ENCODE measurements around the gene BRSK1. TPM values are rescaled to one million over a fixed set of nuclear protein-coding genes. Genes with fewer than 3 reads are reported as not detected.

The BRSK1 gene
- 5.8 TPM for polyA plus RNA-seq (ENCODE audit: insufficient read length)

DNA sequence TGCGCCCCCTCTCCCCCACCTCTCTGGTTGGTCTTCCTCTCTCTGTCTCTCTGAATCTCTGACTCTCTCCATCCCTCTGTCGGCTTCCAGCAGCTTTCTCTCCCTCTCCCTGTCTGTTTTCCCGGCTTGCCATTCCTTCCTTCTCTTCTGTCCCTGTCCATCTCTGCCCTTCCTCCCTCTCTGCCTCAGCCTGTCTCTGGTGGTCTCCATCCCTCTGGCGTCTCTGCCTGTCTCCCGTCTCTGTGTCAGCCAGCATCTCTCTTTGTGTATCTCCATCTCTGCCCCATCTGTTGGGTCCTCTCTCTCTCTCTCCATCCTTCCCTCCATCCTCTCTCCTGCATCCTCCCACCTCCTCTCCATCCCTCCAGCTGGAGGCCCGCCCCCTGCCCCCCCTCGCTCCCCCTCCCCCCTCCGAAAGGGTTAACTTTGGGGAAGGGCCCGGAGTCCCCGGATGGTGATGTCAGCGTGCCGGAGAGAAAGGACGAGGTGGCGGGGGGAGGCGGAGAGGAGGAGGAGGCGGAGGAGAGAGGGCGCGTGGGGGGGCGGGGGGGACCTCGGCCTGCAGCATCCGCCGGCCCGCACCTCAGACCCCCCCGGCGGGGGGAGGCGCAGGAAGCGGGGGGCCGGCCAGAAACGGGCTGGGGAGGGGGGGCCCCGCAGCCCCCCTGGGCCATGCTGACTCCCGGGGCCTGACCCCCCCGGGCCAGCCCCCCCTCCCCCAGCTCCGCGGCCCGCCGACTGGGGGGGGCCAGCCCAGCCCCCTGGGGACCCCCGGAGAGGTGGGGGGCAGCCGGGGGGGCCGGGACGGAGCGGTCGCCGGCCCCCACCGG, at the start of gene BRSK1:
BRSK1 (plus strand) TSS at position 450 of the 830 bp plus-strand sequence. CDS start 446 bp downstream, outside the sequence.
- peak; percentile 77 for DNase-seq

DNA sequence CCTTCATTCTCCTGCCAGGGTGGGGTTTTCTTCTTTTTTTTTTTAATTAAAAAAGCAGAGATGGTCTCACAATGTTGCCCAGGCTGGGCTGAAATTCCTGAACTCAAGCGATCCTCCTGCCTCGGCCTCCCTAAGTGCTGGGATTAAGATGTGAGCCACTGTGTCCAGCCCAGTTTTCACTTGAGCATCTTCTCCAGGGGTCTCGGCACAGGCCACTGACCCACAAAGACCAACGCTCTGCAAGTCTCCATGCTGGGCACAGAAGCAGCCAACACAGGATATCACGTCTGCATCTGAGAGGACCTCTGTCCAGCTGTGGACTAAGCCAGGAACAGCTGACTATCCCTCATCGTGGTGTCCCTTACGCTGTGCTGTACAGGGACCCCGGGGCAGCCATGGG, 45.8 kb upstream of the BRSK1 start:
- DNase-seq: no peak

DNA sequence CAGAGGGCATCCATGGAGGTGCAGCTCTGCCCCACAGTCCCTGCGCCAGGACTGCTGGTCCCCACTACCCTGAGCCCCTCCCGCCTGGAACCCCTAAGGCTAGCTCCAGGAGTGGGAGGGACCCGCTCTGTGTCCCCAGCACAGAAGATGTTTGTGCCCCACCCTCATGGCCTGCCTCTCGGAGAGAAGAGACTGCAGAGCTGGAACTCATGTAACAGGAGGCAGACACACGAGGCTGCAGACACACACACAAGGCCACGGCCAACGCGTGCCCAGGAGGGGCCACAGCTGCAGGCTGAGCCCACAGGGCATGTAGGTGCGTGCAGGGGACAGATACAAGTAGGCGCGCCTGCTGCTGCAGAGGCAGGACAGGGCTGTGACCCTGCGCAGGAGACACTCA, 44.8 kb upstream of the BRSK1 start:
- DNase-seq: no peak

DNA sequence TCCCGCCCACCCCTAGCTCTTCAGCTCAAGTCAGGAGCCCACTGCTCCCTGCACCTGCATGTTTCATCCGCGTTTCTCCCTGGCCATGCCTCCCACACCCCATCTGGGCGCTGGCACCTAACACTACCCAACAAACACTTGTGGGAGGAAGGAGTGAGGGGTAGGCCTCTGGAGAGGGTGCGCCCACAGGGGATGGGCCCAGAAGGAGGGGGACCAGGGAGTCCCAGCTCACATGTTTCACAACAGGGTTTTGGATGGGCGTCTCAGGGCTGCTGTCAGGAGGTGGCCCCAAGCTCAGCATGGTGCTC, 43.1 kb upstream of the BRSK1 start:
- DNase-seq: no peak

DNA sequence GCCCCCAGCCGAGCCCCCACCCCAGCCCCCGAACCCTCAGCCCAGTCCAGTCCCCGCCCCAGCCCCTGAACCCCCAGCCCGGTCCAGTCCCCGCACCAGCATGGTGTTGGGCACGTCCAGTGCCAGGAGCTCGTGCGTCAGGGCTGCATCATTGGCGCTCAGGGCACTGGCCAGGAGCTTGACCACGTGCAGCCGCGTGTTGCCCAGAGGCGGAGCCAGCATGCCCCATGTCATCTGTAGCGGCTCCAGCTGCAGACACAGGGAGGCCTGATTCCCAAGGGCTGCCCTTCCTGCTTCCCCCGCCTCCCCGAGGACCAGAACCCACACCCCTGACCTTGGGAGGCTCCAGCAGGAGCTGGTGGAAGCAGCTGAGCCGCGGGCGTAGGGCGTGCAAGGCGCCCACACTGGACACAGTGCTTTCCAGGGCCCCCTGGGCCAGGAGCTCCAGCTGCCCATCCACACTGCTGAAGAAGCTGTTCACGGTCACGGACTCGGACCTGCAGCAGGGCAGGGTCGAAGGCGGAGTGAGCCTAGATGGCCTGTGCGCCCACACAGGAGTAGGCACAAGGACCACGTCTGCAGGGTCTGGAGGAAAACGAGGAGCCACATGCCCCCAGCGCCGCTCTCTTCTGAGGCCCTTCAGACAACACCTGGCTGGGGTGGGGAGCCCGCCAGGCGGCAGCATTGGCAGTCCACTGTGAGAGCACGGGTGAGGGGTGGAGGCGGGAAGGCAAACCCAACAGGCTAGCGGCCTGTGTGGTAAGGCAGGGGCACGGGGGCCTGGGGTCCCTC, 42.5 kb upstream of the BRSK1 start:
- DNase-seq: no peak

DNA sequence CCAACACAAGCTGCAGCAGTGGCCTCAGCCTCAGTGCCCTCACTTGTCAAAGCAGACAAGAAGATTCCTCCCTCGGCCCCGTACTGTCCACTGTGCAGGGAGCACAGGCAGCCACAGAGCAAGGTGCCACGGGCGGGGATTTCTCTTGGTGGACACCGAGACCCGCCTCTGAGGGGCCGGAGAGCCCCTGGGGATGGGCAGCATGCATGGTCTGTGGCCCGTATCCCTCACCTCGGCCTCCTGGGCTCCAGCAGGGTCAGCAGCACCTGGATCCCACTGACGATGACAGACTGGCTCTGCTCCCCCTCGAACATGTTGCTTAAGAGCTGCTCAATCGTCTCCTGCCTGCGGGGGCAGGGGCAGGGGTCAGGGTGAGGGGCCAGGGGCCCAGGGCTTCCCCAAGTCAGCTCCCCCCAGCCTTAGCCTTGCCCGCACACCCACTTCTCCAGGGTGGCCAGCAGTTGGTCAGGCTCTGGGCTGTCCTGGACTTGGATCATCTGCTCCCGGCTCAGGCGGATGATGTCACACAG, 41.8 kb upstream of the BRSK1 start:
- no peak for DNase-seq

DNA sequence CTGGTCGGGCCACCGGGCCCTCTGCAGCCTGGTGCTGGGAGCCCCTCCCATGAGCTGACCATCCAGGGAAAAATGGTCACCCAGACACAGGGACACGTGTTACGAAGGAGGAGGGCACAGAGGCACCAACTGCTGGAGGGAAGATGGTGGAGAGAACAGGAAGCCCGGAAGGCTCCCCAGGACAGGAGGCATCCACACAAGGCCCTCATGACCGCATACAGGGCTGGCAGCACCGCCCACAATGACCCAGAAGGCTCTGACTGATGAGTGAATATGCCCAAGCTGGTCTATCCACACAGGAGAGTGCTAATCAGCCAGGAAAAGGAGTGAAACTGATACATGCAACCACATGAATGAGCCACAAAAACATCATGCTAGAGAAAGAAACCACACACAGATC, 41.3 kb upstream of the BRSK1 start:
- no peak for DNase-seq

DNA sequence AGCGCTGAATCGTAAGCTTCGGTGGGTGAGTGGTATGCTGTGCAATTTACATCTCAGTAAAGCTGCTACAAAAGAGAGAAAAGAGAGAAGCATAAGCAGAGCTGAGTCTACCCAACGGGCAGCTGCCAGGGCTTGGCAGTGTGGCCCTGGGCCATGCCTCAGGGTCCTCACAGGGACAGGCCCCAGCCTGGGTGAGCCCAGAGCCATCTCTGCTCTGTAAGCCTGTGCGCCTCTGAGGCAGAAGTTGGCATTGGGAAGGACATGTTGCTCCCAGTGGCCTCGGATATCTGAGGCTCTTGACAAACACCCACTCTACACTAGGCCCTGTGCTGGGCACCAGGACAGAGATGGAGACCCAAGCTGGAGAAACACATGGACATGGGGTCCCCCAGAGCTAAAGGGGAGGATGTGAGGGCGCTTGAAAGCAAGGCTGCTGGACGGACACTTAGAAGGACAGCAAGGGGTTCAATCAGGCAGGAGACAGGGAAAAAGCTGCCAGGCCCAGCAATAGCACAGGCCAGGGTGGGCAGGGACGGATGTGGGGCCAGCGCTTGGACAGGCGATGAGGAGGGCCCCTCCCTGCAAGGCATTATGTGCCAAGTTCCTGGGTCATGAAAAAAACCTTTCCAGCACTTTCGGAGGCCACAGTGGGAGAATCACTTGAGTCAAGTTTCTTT, 39.7 kb upstream of the BRSK1 start:
- DNase-seq: no peak

DNA sequence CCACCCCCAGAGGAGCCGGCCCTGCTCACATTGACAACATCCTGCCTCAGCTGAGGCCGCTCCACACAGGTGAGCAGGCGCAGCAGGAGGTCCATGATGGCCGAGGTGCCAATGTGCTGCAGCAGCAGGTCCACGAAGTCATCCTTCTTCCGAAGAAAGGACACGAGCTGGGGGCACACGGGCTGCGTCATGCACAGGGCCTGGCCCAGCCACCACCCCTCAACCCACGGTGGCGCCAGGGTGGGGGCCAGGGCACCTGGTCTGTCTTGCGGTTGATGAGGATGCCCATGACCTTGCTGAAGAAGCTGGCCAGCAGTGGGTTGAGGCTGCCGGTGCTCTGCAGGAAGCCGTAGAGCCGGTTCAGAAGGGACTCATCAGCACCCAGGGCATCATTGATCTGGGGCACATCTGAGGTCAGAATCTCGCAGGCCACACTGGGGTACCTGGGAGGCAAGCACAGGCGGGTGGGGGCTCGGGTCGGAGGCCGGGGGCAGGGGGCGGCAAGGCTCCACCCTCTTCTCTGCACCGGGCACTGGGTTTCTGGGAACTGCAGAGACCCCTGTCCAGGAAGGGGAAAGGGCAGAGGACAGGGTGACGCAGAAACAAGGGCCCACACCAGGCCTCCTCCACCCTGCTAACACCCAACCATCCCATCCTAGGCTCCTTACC, 38.4 kb upstream of the BRSK1 start:
- no peak for DNase-seq

DNA sequence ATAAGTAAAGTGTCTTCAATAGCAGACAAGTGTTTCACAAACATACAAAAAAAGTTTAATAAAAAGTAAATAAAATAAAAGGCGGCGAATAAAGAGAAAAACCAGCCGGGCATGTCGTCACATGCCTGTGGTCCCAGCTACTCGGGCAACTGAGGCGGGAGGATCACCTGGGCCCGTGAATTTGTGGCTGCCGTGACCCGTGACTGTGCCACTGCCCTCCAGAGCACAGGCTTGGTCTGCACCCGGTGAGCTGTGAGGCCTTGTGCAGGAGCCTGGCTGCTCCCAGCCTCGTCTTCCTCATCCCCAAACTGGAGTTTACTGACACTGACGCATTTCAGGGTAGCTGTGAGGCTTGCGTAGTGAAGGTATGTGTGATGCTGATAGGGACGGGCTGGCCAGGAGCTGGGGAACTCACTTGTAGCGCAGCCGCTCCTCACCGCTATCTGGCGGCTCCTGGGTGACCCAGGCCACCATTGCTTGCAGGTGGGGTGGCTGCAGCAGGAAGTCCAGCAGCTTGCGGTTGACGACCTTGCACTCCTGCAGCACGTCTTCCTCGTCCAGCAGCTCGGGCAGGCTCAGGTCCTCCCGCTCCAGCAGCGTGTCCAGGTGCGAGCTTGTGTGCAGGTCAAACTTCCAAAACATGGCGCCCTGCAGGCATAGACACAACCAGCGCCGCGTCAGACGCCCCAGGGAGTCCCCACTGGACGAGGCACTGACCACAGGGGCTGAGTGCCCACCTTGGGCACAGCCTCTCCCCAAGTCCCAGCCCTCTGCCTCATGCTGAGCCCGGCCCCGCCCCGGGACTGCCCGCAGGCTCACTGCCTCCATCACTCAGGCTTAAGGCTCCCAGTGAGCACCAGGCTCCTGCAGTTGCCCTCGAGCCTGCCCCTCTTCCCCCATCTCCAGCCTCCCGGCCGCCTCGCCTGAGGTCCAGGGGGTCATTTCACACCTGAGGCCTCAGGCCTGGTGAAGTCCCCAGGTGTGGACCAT, 37.0 kb upstream of the BRSK1 start:
- no peak for DNase-seq

DNA sequence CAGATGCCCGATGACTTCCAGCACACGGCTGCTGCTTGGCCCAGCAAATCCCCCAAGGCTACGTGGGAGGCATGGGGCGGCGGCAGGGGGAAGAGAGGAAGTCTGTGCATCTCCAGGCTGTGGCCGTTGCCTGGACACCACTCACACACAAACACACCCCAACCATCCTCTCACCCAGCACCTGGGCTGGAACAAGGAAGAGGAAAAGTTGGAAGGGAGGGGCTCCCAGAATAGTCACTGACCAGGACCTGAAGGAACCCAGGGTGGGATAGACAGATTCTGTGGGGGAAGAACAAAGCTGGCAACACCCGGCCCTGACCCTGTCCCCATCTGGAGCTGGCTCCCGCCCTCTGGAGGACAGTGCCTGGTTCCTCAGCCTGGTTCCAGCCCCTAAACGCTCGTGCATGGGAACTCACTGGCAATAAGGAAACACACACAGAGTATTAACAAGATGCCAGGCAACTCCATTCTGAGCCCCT, 36.1 kb upstream of the BRSK1 start:
- no peak for DNase-seq

DNA sequence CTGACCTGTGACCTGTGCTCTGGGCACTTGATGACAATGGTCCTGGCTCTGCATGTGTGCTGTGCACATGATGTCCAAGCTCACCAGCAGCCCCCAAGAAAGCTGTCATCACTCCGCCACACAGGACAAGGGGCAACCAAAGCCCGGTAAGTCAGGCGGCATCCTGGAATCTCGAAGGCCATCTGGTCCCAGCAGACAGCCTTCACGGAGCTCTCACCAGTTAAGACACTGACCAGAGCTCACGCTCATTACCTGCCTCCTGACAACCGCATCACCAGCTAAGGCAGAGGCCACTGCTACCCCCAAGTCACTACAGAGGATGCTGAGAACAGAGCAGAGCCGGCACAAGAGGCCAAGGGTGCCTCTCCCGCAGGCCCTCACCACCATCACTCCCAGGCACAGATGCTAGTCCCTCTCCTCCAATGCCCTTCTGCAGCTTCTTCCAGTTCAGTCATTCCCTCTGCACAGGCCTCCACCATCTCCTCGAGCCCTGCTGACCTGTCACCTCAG, 35.6 kb upstream of the BRSK1 start:
- DNase-seq: no peak

DNA sequence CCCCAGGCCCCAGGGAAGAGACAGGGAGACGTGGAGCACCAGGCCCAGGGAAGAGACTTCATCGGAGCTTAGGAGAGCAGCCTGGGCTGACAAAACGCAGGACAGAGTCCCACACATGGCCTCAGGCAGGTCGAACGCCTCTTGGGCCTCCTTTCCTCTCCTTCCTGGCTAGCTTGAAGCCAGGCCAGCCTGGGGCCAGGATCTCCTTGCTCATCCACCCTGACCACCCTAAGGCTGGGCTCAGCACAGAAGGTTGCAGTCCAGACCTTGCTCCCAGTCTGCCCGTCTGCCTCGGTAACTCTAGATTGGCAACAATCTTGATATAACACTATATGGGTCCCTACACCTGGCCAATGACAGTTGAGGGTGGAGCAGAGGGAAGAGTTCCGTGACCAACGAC, 35.1 kb upstream of the BRSK1 start:
- DNase-seq: no peak

DNA sequence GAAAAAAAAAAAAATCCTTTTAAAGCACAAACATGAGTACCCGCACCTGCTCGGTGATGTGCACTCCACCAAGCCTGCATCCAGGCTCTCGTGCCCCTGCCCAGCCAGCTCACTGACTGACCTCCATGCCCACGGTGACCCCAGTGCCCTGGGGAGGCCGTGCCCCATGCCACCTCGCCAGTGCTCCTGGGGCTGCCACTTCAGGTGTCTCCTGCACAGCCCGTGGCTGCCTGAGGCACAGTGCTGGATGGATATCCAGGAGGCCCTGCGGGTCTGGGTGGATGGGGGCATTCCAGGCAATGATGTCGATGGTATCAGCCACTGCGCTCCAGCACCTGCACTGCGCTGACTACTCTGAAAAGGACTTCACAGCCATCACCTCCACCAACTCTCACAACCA, 34.0 kb upstream of the BRSK1 start:
- no peak for DNase-seq

DNA sequence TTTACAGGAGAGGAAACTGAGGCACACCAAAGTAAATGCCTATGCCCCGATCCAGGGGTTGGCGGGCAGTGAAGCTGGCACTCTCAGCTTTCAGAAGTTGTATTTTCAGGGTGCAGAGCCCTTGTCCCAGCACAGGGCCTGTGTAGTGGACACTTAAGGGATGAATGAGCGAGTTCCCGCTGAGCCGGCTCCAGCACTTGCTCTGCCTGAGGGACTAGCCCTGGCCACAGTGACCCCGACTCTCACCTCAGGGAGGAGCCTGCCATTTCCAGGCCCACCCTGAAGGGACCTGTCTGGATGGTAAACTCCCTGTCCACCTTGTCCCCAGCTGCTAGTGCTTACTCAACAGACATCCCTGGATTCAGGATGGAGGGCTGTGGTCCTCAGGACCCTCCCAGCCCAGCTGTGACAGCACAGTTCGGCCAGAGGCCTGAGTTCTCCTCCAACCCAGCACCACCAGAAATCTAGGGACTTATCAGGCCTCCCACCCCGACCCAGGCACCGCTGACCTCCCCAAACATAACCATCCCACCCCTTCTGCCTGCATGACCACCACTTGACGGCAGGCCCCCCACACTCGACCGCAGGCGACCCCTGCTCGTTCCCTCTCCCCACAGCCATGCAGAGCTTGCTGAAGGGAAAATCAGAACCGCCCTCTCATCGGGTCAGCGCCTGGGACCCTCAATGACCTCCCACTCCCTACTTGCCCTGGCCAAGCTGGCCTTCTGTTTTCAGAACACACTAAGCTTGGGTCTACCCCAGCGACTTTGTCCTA, 33.3 kb upstream of the BRSK1 start:
- DNase-seq: no peak

DNA sequence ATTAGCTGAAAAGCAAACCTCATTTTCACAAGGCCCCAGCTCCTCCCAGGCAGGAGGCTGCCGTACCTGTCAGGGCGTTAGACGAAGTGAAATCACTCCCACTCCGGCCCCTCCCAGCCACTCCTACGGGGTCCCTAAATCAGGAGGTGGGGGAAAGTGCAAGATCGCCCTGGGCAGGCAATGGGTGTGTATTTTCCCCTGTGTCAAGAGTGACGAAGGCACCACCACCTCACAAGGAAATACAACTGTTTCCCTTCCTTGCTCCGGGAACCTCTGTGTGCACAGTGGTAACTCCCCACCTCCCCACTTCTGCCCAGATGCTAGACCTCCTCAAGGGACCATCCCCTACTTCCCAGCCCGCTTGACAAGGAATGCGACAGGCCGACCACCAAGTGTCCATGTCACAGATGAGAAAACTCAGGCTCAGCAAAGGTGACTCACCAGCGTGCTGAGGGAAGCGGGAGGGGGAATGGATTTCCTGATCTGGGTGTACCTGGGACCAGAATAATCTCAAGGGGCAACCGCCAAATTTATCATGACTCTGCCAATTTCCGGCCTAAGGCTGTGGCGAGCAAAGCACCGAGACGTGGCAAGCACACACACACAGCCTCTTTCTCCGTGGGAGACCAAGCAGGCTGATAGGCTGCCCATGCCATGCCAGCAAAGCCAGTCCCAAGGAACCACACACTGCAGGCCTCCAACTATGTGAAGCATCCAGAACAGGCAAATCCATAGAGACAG, 32.3 kb upstream of the BRSK1 start:
- no peak for DNase-seq

DNA sequence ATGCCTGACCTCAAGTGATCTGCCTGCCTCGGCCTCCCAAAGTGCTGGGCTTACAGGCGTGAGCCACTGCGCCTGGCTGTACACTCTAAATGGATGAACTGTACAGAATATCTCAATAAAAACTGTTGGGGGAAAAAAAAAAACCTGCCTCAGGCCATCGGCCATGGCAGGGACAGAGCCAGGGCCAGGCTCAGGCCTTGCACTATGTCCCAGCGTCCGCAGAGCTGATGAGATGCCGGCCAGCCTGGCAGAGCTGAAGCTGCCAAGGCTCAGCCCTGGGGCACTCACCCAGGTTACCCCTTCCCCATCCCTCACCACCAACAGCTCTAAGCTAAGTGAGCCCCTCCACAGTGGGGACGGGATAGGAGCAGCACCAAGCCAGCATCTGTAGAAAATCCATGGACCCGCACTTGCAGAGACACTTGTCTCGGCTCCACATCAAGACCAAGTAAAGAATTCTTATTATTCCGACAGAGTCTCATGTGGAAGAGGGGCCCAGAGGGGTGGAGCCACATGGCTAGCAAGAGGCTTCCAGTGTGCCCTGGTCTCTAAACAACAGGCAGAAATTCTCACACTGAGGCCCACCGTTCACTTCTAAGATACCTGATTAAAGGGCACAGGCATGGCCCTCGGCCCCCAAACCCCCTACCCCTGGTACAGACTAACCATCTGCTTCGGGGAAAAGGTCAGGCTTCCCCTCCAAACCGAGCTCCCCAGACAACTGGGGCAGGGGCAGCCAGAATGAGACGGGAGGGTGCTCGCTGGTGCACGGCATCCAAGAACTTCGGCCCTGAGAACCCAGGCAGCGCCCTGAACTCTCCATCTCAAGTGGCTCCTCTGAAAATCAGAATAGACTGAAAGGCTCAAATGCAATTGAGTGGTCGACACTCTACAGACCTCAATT, 30.8 kb upstream of the BRSK1 start:
- no peak for DNase-seq

Measured in hindlimb muscle (tissue), 1 donor.